NOMO-1 treated with dmso at 0.1 percent for 144 hours (cell line): ENCODE results near the gene CBLL2.
"Not testable (repeated sequence)": the region's sequence is repeated elsewhere in the genome, so short reads cannot be mapped to it uniquely, and the experiment has no call there.

Experiments used
- DNase-seq: peaks from one replicate; lab custom pipeline; 2025; ENCODE audit not compliant: unreplicated experiment; lab: John Stamatoyannopoulos, UW

The CBLL2 gene

GRCh38 chrX:22272613-22273012 is at the start of gene CBLL2:
Gene CBLL2 (plus strand): TSS chrX:22272913. CDS start chrX:22272992, 79 bp downstream.
- no peak for DNase-seq

GRCh38 chrX:22234380-22234779 is 38.3 kb upstream of the CBLL2 start:
- DNase-seq, result no peak

GRCh38 chrX:22237479-22237878 is 35.2 kb upstream of the CBLL2 start:
- DNase-seq, result no peak

- DNase-seq, result no peak
These were observed 26.1 kb upstream of the CBLL2 start for GRCh38 chrX:22246620-22247019.

GRCh38 chrX:22247169-22247568 is 25.5 kb upstream of the CBLL2 start:
- no peak for DNase-seq

- DNase-seq, result no peak
These were observed 24.3 kb upstream of the CBLL2 start for GRCh38 chrX:22248401-22248800.

- DNase-seq, result no peak
These were observed 23.3 kb upstream of the CBLL2 start for GRCh38 chrX:22249371-22249770.

GRCh38 chrX:22268706-22269105 is 4.0 kb upstream of the CBLL2 start:
- DNase-seq, result no peak

GRCh38 chrX:22273714-22274317 is 1.1 kb downstream of the CBLL2 start:
- DNase-seq, result no peak

GRCh38 chrX:22276781-22277180 is 4.1 kb downstream of the CBLL2 start:
- DNase-seq, result no peak

GRCh38 chrX:22278375-22278774 is 5.7 kb downstream of the CBLL2 start:
- DNase-seq, result no peak

GRCh38 chrX:22289209-22289608 is 16.5 kb downstream of the CBLL2 start:
- DNase-seq, result not testable (repeated sequence)

GRCh38 chrX:22296871-22297270 is 24.2 kb downstream of the CBLL2 start:
- no peak for DNase-seq

- peak; percentile 73 for DNase-seq
These were observed 27.4 kb downstream of the CBLL2 start for GRCh38 chrX:22300130-22300529.

GRCh38 chrX:22310779-22311178 is 38.1 kb downstream of the CBLL2 start:
- no peak for DNase-seq

GRCh38 chrX:22313766-22314165 is 41.1 kb downstream of the CBLL2 start:
- no peak for DNase-seq

GRCh38 chrX:22314211-22314610 is 41.5 kb downstream of the CBLL2 start:
- DNase-seq, result no peak

- DNase-seq, result no peak
These were observed 42.0 kb downstream of the CBLL2 start for GRCh38 chrX:22314692-22315091.

GRCh38 chrX:22315151-22315550 is 42.4 kb downstream of the CBLL2 start:
- no peak for DNase-seq

GRCh38 chrX:22320236-22320873 is 47.6 kb downstream of the CBLL2 start:
- no peak for DNase-seq

- DNase-seq, result no peak
These were observed 50.8 kb downstream of the CBLL2 start for GRCh38 chrX:22323541-22323940.
